H1 (cell line): ENCODE results near the gene ANKRD11.

Experiments used
- CTCF ChIP-seq, 3 experiments: IDR thresholded peaks; 1 replicate in 2 of 3; 2 replicates in 1 of 3; pipeline versions ENCODE4 v1.5.1 to v1.6.1; 2011; ENCODE audit warnings: low read length in 3 of 3, mild to moderate bottlenecking in 3 of 3, inconsistent platforms in 2 of 3, low read depth in 1 of 3, moderate library complexity in 1 of 3; ENCODE audit not compliant: insufficient read depth in 1 of 3; ENCODE audit errors: control extremely low read depth in 1 of 3
- EGR1 ChIP-seq: IDR thresholded peaks from 2 replicates; pipeline ENCODE4 v1.6.1; 2011; ENCODE audit warnings: low read depth, low read length, borderline replicate concordance

GRCh38 chr16:89436366-89436765 lies 54.0 kb downstream of the ANKRD11 start:
- TF ChIP-seq CTCF (IDR thresholded peaks at IDR 0.05; ENCODE audit: control extremely low read depth in 1 of 3, insufficient read depth in 1 of 3, low read depth in 1 of 3, low read length in 3 of 3) (no peak), EGR1 (no peak)
